Stimulated activated naive CD4-positive, alpha-beta T cell treated with Interleukin-2 at 50 U/mL for 16 hours (primary cell): Measurements from ENCODE around the gene TMEM52.

Experiments used
- DNase-seq: peaks from one replicate; lab custom pipeline; 2025; lab: John Stamatoyannopoulos, UW

The TMEM52 gene

DNA sequence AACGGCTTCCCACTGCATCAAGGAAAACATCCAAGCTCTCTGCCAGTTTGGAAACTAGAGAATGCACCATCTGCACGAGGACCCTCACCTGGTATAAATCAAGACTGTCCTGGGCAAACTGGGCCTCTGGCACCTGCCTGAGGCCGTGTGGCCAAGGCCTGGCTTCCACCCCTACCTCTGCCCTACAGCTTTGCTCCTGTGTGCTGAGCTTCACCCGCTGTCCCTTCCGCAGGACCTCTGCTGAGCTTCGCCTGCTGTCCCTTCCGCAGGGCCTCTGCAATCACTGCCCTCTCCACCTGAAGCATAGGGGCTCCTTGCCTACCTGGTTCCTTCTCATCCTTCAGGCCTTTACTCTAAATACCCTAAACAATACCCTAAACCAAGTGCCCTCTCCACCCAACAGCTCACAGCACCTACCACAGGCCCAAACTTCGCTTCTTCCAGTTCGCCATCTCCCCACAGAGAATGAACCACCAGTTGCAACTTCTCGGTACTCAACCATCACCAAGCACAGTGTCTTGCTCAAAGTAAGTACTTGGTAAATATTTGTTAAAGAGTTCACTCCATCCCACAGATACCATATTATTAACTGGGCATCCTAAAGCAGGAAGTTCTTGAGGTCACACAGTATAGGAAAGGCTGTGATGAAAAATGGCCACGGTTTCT is 46.6 kb downstream of the TMEM52 start:
- no peak for DNase-seq

DNA sequence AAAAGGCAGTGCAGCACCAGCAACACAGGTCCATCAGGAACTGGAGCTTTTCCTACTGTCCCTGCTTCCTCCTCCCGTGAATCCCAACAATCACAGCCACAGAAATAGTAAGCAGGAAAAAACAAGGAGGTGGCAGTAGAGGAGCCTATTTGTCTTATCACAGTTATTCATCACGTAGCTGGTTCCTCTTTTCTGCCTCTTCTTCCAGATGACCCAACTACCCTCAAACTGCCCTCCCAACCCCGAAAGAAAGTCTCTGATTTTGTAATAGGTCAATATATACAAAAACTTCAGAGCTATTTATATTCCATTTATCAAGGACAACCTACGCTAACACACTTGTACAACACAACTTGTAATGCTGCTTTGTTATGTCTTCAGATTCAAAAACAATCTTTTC is 49.6 kb downstream of the TMEM52 start:
- no peak for DNase-seq
